Epithelial cell of proximal tubule (primary cell): ENCODE data around the gene SLC23A2. TPM values are rescaled to one million over a fixed set of nuclear protein-coding genes. Genes with fewer than 3 reads are reported as not detected.
A peak's percentile ranks its signal among the peaks of the same experiment; 100 is the strongest.

Experiments used
- DNase-seq: peaks from one replicate; pipeline ENCODE4 v3.0.0-alpha.2; 2011; ENCODE audit warnings: low read depth
- H3K4me3 ChIP-seq: 2 replicates; pipeline ENCODE4 v1.5.1; 2011; ENCODE audit warnings: low read depth, mild to moderate bottlenecking, low read length
- total RNA-seq: library from RNA; depleted of rRNA; stranded (reverse); fragments of >200 nt; gene quantifications from 2 replicates; pipeline ENCODE4 v1.2.3, GENCODE V29; 2015
- TF ChIP-seq, protein P1 (sequence below): conservative IDR thresholded peaks from 2 replicates; pipeline ENCODE4 v1.5.1; 2012; ENCODE audit warnings: low read depth, mild to moderate bottlenecking, low read length

The SLC23A2 gene
- total RNA-seq, 1 donor from 2014 or later = 5.3 TPM

- TF ChIP-seq, protein P1, sequence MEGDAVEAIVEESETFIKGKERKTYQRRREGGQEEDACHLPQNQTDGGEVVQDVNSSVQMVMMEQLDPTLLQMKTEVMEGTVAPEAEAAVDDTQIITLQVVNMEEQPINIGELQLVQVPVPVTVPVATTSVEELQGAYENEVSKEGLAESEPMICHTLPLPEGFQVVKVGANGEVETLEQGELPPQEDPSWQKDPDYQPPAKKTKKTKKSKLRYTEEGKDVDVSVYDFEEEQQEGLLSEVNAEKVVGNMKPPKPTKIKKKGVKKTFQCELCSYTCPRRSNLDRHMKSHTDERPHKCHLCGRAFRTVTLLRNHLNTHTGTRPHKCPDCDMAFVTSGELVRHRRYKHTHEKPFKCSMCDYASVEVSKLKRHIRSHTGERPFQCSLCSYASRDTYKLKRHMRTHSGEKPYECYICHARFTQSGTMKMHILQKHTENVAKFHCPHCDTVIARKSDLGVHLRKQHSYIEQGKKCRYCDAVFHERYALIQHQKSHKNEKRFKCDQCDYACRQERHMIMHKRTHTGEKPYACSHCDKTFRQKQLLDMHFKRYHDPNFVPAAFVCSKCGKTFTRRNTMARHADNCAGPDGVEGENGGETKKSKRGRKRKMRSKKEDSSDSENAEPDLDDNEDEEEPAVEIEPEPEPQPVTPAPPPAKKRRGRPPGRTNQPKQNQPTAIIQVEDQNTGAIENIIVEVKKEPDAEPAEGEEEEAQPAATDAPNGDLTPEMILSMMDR = no peak
- no peak for DNase-seq
- H3K4me3 ChIP-seq = no peak overlapping the region
Observed at GRCh38 chr20:4950841-4951240, 50.5 kb downstream of the SLC23A2 start.

DNA sequence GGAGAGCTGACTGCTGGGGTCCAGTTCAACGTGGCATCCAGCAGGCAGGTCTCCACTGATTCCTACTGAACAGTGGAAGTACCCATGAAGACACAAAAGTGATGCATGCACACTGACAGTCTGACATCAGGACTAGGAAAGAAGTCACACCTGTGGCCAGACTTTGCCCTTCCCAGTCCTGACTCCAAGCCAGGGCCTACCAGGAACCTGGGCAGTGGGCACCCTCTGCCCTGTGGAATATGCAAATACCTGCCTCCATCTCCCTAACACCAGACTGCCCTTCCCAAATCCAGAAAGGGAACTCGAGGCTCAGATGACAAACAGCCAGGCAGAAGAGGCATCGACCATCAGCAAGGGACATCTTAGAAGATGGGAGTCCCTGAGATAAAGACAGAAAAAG, 50.9 kb downstream of the SLC23A2 start:
- DNase-seq = no peak
- TF ChIP-seq, protein P1 = no peak
- H3K4me3 ChIP-seq = no peak overlapping the region

DNA sequence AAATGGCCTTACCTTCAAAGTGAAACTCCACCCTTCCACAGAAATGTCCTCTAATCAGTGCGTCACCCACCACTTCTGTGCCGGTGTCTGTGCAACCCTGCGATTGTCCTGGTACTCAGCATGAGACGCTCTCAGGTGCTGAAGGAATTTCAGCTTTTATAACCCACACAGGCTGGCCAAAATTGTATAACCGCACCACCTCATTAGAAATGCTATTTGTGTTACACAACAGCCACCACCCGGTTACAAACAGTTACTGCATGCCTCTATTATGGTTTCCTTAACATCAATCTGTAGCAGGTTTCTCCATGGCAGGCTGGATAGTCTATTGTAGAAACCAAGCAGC, 51.5 kb downstream of the SLC23A2 start:
- DNase-seq = no peak
- TF ChIP-seq, protein P1 = peak; percentile 65
- no peak overlapping the region for H3K4me3 ChIP-seq

GRCh38 chr20:4947817-4948559, 53.3 kb downstream of the SLC23A2 start:
- TF ChIP-seq, protein P1 = no peak
- no peak for DNase-seq
- H3K4me3 ChIP-seq = no peak overlapping the region

DNA sequence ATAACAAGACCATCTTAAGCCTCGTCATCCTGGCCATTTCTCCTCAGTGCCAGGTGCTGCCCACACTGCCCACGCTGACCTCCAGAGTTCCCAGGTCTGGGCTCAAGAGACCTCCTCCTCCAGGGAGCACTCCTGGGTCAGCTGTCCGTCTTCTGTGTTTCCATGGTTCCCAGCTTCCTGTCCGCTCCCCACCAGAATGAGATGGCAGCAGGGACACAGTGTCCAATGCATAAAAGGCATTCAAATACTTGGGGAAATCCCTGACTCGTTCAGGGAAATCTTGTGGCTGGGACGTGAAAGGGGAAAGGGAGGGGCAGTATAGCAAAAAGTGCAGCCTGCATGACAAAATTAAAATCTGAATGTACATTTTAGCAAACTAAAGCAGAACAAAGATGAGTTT, 54.3 kb downstream of the SLC23A2 start:
- no peak overlapping the region for H3K4me3 ChIP-seq
- DNase-seq = no peak
- TF ChIP-seq, protein P1 = no peak

GRCh38 chr20:4946585-4946984, 54.7 kb downstream of the SLC23A2 start:
- no peak for DNase-seq
- TF ChIP-seq, protein P1 = no peak
- H3K4me3 ChIP-seq = no peak overlapping the region
